ENCODE measurements around the gene C2CD3. TPM values are rescaled to one million over a fixed set of nuclear protein-coding genes. Genes with fewer than 3 reads are reported as not detected.

C2CD3 gene, protein sequence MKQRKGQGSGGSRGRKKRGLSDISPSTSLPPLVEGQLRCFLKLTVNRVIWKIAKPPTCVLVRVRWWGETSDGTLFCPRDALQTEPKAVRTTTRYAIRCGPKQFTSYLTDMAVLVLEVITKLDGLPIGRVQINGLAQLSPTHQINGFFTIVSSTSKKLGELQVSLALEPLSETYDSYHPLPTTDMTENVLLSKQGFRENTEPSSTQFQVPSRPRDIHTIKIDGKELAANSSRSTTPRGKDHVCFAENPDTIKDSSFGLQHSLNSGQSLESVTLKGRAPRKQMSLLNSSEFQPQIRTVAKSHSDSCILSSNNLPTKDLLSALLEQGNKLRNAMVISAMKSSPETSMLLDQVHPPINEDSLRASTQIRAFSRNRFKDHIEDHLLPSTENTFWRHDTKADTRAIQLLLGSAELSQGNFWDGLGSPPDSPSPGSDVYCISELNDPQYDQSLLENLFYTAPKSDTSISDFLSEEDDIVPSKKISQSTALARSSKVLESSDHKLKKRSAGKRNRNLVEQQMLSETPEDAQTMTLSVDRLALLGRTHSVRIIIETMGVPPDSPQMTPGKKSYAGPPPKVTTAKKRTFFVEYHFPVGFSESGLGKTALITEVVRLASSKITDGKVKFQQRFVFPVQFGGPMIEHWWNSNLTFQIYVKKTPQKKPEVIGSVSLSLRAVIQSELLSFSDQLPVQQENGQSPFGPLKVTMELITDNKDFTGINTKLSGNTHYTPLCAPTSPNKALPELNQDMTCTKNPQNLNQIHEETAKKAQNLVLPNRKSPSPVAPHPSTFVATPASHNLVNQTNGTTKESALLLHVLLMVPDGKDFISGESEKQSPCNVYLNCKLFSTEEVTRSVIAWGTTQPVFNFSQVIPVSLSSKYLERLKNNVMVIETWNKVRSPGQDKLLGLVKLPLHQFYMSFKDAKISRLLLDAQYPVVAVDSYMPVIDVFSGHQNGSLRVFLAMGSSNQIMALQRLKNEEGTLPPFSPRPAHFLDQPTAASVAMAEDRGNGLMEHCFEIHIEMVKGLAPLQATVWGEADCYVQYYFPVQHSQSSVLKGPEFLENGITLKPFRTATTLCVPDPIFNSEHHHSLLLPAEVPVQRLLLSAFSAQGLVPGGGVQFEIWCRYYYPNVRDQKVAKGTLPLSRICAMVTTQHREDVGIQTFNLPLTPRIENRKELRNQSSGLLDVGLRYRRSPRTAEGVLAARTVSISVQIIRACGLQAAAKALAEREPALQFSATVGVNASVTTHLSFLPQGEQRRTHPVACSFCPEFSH (N-terminal part only)
- total RNA-seq, result 23.8 TPM

DNA sequence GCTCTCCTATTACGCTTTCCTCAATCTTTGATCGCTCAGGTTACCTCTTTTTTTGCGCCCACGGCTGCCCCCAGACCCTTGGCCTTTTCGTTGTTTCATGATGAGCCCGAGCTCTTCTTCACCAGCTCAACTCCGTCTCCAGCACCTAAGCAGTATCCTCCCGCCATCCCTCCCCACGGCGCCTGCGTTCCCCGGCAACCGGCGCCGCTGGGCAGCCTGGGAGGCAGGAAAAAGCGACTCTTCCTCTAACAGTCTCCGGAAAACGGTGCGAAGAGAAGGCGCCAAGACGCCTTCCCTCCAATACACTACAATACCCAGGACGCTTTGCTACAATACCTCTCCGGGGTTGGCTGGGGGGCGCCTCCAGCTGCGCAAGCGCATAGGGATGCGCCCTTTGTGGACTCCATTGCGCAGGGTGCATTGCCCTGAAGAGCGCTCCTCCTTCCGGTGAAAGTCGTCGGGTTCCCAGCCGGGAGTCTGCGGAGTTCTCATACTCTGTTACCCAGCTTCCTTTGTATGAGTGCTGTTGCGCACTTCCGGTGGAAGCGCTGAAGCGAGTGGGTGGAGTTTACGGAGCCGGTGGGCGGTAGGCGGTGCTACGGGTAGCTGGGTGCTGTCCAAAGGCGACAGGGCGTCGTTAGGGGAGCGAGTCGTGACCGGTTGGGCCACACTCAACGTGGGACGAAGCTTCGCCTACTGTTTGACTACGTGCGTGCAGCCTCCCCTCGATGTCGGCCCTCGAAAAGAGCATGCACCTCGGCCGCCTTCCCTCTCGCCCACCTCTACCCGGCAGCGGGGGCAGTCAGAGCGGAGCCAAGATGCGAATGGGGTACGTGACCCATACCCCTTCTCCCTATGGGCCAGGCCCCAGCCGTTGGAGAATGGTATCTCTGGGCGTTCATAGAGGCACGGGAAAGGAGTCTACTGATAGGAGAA, at the start of gene C2CD3, which contains the start of gene PPME1:
C2CD3 (minus strand) TSS at position 309 of the 936 bp plus-strand sequence; CDS start at position 99, 210 bp downstream.
PPME1 (plus strand) TSS at position 596 of the 936 bp plus-strand sequence; CDS start at position 729, 133 bp downstream.
- DNase-seq (ENCODE audit: extremely low spot score in 2 of 2), result peak; percentile 99
- H3K4me3 ChIP-seq, result peak within 1 kb of the TSS; percentile 84 to 88
- H3K4me1 ChIP-seq, result peaks cover 34% of the 10 kb centered on the region
- intact Hi-C loops (cut with DNase I), result no loop called here
- H3K27me3 ChIP-seq, result no peaks in the 10 kb centered on the region
- TF ChIP-seq POLR2A (IDR thresholded peaks at IDR 0.05) (peak in 1 of 2 donors; percentile 37), POLR2AphosphoS5 (IDR thresholded peaks at IDR 0.05; ENCODE audit: insufficient read depth in 1 of 2, low read depth in 1 of 2) (peak; percentile 93 to 100)
- TF ChIP-seq, protein P1, sequence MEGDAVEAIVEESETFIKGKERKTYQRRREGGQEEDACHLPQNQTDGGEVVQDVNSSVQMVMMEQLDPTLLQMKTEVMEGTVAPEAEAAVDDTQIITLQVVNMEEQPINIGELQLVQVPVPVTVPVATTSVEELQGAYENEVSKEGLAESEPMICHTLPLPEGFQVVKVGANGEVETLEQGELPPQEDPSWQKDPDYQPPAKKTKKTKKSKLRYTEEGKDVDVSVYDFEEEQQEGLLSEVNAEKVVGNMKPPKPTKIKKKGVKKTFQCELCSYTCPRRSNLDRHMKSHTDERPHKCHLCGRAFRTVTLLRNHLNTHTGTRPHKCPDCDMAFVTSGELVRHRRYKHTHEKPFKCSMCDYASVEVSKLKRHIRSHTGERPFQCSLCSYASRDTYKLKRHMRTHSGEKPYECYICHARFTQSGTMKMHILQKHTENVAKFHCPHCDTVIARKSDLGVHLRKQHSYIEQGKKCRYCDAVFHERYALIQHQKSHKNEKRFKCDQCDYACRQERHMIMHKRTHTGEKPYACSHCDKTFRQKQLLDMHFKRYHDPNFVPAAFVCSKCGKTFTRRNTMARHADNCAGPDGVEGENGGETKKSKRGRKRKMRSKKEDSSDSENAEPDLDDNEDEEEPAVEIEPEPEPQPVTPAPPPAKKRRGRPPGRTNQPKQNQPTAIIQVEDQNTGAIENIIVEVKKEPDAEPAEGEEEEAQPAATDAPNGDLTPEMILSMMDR (IDR thresholded peaks at IDR 0.05), result peak in 1 of 3 experiments; percentile 44
- H3K36me3 ChIP-seq, result peaks cover 0 to 21% of the 10 kb centered on the region in 2 donors
- peak within 1 kb of the TSS; percentile 90 for H3K27ac ChIP-seq
- H3K9me3 ChIP-seq, result no peaks in the 10 kb centered on the region

DNA sequence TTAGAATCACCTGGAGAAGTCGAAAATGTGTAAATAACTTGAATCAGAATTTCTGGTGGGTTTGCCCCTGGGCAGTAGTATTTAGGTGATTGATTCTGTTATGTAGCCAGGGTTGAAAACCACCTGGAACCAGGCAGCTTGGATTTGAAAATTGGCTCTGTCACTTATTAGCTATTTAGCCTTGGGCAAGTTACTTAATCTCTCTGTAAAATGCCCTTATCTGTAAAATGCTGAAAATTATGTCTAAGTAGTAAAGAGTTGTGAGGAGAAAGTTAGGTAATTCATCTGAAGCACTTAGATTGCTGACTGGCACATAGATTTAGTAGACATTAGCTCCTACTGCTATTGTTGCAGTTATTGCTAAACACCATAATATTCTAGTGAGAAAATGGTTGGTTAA, 49.6 kb upstream of the C2CD3 start:
- no peak for DNase-seq (ENCODE audit: extremely low spot score in 2 of 2)
- no peak overlapping the region for H3K27ac ChIP-seq
- no peaks in the 10 kb centered on the region for H3K36me3 ChIP-seq
- no peaks in the 10 kb centered on the region for H3K27me3 ChIP-seq
- H3K9me3 ChIP-seq, result no peaks in the 10 kb centered on the region
- TF ChIP-seq, protein P1 (IDR thresholded peaks at IDR 0.05), result no peak
- TF ChIP-seq POLR2AphosphoS5 (IDR thresholded peaks at IDR 0.05; ENCODE audit: insufficient read depth in 1 of 2, low read depth in 1 of 2) (no peak), POLR2A (IDR thresholded peaks at IDR 0.05) (no peak)
- no peak overlapping the region for H3K4me3 ChIP-seq
- H3K4me1 ChIP-seq, result no peaks in the 10 kb centered on the region
- intact Hi-C loops (cut with DNase I), result no loop called here

DNA sequence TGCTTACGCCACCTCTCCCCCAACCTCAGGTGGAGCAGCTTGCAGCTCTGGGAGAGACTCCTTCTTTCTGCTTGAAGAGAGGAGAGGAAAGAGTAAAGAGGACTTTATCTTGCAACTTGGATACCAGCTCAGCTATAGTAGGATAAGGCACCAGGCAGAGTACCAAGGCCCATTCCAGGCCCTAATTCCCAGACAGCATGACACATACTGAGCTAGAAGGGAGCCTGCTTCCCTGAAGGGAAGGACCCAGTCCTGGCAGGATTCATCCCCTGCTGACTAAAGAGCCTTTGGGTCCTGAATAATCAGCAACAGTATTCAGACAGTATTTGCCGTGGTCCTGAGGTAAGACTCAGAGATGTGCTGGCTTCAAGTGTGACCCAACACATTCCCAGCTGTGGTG, 41.7 kb upstream of the C2CD3 start:
- H3K4me1 ChIP-seq, result no peaks in the 10 kb centered on the region
- DNase-seq (ENCODE audit: extremely low spot score in 2 of 2), result no peak
- peaks cover 0 to 16% of the 10 kb centered on the region in 2 donors for H3K36me3 ChIP-seq
- TF ChIP-seq, protein P1 (IDR thresholded peaks at IDR 0.05), result no peak
- TF ChIP-seq POLR2AphosphoS5 (IDR thresholded peaks at IDR 0.05; ENCODE audit: insufficient read depth in 1 of 2, low read depth in 1 of 2), result no peak
- TF ChIP-seq POLR2A (IDR thresholded peaks at IDR 0.05), result no peak
- H3K27ac ChIP-seq, result no peak overlapping the region
- H3K4me3 ChIP-seq, result no peak overlapping the region
- intact Hi-C loops (cut with DNase I), result no loop called here
- no peaks in the 10 kb centered on the region for H3K27me3 ChIP-seq
- H3K9me3 ChIP-seq, result no peaks in the 10 kb centered on the region

DNA sequence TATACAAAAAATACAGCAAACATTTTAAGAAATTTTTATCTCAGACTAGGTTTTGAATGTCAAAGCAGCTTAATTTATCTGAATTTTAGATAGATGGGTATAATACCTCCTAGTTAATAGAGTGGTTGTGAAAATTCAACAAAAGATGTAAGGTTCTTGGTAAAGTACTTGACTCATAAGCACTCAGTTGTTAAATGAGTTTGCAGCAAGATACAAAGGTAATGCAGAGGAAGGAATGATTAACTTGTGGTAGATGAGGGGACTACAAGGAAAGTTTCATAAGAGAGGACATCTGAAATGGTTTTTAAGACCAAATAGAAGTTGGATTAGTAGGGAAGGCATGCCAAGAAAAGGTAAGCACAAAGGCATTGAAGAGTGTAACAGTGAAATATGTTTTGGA, 37.7 kb upstream of the C2CD3 start:
- H3K27me3 ChIP-seq, result no peaks in the 10 kb centered on the region
- no peaks in the 10 kb centered on the region for H3K4me1 ChIP-seq
- H3K4me3 ChIP-seq, result no peak overlapping the region
- H3K36me3 ChIP-seq, result peaks cover 0 to 16% of the 10 kb centered on the region in 2 donors
- no peaks in the 10 kb centered on the region for H3K9me3 ChIP-seq
- H3K27ac ChIP-seq, result no peak overlapping the region
- no peak for TF ChIP-seq POLR2A (IDR thresholded peaks at IDR 0.05)
- TF ChIP-seq POLR2AphosphoS5 (IDR thresholded peaks at IDR 0.05; ENCODE audit: insufficient read depth in 1 of 2, low read depth in 1 of 2), result no peak
- TF ChIP-seq, protein P1 (IDR thresholded peaks at IDR 0.05), result no peak
- intact Hi-C loops (cut with DNase I), result no loop called here
- DNase-seq (ENCODE audit: extremely low spot score in 2 of 2), result no peak
